Measurements from ENCODE around the gene NCKAP1. TPM values are rescaled to one million over a fixed set of nuclear protein-coding genes. Genes with fewer than 3 reads are reported as not detected.
"Not testable (repeated sequence)": the region's sequence is repeated elsewhere in the genome, so short reads cannot be mapped to it uniquely, and the experiment has no call there.

NCKAP1 gene
- total and polyA plus RNA-seq, 3 donors from 2014 or later: 59.6 to 110 (median 82.9) TPM

DNA sequence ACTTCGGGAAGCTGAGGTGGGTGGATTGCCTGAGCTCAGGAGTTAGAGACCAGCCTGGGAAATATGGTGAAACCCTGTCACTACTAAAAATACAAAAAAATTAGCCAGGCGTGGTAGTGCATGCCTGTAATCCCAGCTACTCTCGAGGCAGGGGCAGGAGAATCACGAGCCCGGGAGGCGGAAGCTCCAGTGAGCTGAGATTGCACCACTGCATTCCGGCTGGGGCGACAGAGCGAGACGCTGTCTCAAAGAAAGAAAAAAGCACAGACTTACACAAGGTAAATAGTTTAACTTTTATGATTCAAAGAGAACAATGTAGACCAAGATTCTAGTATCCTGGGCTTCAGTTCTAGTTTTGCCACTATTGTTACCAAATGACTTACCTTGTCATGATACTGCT is 37.4 kb downstream of the NCKAP1 start:
- H3K36me3 ChIP-seq (ENCODE audit: low read depth, missing control alignments): no peaks in the 10 kb centered on the region
- H3K4me1 ChIP-seq: no peaks in the 10 kb centered on the region
- H3K9me3 ChIP-seq: no peaks in the 10 kb centered on the region
- 96% methylated on average over 10 of the region's 10 CpGs for WGBS, 2 donors
- no peak overlapping the region for H3K4me3 ChIP-seq
- H3K27ac ChIP-seq: no peak overlapping the region
- no peak for DNase-seq
- TF ChIP-seq, protein P1, sequence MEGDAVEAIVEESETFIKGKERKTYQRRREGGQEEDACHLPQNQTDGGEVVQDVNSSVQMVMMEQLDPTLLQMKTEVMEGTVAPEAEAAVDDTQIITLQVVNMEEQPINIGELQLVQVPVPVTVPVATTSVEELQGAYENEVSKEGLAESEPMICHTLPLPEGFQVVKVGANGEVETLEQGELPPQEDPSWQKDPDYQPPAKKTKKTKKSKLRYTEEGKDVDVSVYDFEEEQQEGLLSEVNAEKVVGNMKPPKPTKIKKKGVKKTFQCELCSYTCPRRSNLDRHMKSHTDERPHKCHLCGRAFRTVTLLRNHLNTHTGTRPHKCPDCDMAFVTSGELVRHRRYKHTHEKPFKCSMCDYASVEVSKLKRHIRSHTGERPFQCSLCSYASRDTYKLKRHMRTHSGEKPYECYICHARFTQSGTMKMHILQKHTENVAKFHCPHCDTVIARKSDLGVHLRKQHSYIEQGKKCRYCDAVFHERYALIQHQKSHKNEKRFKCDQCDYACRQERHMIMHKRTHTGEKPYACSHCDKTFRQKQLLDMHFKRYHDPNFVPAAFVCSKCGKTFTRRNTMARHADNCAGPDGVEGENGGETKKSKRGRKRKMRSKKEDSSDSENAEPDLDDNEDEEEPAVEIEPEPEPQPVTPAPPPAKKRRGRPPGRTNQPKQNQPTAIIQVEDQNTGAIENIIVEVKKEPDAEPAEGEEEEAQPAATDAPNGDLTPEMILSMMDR (IDR thresholded peaks at IDR 0.05): no peak
- no peak for TF ChIP-seq POLR2A (IDR thresholded peaks at IDR 0.05)
- intact Hi-C loops (cut with DNase I; ENCODE audit: low total_unique reads): no loop called here
- no peaks in the 10 kb centered on the region for H3K27me3 ChIP-seq

DNA sequence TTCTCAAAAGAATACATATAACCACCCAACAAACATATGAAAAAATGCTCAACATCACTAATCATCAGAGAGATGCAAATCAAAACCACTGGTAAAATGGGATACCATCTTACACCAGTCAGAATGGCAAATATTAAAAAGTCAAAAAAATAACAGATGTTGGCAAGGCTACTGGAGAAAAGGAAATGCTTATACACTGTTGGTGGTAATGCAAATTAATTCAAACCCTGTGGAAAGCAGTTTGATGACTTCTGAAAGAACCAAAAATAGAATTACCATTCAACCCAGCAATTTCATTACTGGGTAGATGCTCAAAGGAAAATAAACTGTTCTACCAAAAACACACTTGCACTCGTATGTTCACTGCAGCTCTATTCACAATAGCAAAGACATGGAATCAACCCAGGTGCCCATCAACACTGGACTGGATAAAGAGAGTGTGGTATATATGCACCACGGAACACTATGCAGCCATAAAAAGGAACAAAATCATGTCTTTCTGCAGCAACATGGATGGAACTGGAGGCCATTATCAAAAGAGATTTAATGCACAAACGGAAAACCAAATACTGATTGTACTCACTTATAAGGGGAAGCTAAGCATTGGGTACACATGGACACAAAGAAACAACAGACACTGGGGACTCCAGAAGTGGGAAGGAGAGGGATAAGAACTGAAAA is 38.8 kb downstream of the NCKAP1 start:
- no peaks in the 10 kb centered on the region for H3K36me3 ChIP-seq (ENCODE audit: low read depth, missing control alignments)
- H3K27ac ChIP-seq: no peak overlapping the region
- no peak for DNase-seq
- H3K27me3 ChIP-seq: no peaks in the 10 kb centered on the region
- no peaks in the 10 kb centered on the region for H3K4me1 ChIP-seq
- WGBS, 2 donors: 90 to 95% methylated on average over 3 of the region's 3 CpGs
- intact Hi-C loops (cut with DNase I; ENCODE audit: low total_unique reads): no loop called here
- no peaks in the 10 kb centered on the region for H3K9me3 ChIP-seq
- TF ChIP-seq, protein P1 (IDR thresholded peaks at IDR 0.05): no peak
- TF ChIP-seq POLR2A (IDR thresholded peaks at IDR 0.05): no peak
- no peak overlapping the region for H3K4me3 ChIP-seq

DNA sequence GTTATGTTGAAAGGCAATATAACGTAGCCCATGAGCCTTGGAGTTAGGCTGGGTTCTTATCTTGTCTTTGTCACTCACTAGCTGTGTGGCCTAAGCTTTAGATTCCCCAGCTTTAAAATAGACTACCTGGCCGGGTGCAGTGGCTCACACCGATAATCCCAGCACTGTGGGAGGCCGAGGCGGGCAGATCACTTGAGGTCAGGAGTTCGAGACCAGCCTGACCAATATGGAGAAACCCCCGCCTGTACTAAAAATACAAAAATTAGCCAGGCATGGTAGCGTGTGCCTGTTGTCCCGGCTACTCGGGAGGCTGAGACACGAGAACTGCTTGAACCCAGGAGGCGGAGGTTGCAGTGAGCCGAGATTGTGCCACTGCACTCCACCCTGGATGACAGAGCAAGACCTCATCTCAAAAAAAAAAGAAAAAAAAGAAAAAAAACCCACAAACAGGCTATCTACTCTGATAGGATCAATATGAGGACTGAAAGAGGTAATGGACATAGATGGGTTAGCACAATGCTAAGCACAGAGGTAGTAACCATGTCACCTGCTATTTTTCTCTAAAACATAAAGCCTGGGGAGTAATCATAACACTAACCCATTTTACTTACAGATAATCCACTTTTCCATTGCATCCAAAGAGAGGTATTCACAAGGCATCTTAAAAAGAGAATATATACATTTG is 43.9 kb downstream of the NCKAP1 start:
- no peak for DNase-seq
- Histone ChIP-seq H3K4me1 (no peaks in the 10 kb centered on the region), H3K36me3 (ENCODE audit: low read depth, missing control alignments) (no peaks in the 10 kb centered on the region), H3K27me3 (no peaks in the 10 kb centered on the region), H3K27ac (no peak overlapping the region), H3K4me3 (no peak overlapping the region), H3K9me3 (no peaks in the 10 kb centered on the region)
- WGBS, 2 donors: 91 to 96% methylated on average over 13 of the region's 13 CpGs
- intact Hi-C loops (cut with DNase I; ENCODE audit: low total_unique reads): no loop called here
- TF ChIP-seq, protein P1 (IDR thresholded peaks at IDR 0.05): no peak
- TF ChIP-seq POLR2A (IDR thresholded peaks at IDR 0.05): no peak

DNA sequence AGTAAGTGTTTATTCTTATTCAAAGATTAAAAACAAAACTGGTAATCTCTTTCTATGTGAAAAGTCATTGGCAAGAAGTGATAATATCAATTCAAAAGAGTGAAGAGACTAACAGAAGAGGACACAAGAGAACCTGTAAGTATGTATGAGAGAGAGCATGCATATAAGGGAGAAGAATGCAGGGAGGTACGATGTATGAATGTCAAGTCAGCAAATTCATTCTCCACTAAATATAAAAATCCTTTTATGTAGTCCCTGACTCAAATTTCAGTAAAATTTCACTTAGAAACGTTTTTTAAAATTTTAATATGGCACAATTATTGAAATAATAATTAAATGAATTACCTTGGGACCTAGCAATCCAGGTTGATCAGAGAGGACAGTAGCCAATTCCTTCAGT is 55.3 kb downstream of the NCKAP1 start:
- no peak for DNase-seq
- Histone ChIP-seq H3K27me3 (no peaks in the 10 kb centered on the region), H3K9me3 (no peaks in the 10 kb centered on the region), H3K4me1 (no peaks in the 10 kb centered on the region), H3K27ac (no peak overlapping the region), H3K36me3 (ENCODE audit: low read depth, missing control alignments) (no peaks in the 10 kb centered on the region), H3K4me3 (no peak overlapping the region)
- intact Hi-C loops (cut with DNase I; ENCODE audit: low total_unique reads): no loop called here
- no peak for TF ChIP-seq POLR2A (IDR thresholded peaks at IDR 0.05)
- TF ChIP-seq, protein P1 (IDR thresholded peaks at IDR 0.05): no peak
- WGBS, 2 donors: 39 to 40% methylated on average over 2 of the region's 2 CpGs

DNA sequence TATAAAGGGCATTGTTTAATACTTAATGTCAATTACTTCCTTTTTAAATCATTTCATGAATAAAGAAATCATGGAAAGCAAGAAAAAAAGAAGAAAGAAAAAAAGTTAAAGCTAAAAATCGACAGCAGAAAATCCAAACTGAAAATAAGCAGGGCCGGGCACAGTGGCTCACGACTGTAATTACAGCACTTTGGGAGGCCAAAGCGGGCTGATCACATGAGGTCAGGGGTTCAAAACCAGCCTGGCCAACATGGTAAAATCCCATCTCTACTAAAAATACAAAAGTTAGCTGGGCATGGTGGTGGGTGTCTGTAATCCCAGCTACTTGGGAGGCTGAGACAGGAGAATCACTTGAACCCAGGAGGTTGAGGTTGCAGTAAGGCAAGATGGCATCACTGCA is 56.8 kb downstream of the NCKAP1 start:
- WGBS, 2 donors: 77 to 78% methylated on average over 4 of the region's 4 CpGs
- H3K36me3 ChIP-seq (ENCODE audit: low read depth, missing control alignments); intact Hi-C loops (cut with DNase I; ENCODE audit: low total_unique reads): not testable (repeated sequence)

More for the DNA sequence above, 56.8 kb downstream of the NCKAP1 start:
- not testable (repeated sequence) for H3K9me3 ChIP-seq, H3K4me1 ChIP-seq, H3K27me3 ChIP-seq, H3K27ac ChIP-seq, H3K4me3 ChIP-seq, DNase-seq
